Measurements from ENCODE around the gene SLC12A2.

Gene SLC12A2

DNA sequence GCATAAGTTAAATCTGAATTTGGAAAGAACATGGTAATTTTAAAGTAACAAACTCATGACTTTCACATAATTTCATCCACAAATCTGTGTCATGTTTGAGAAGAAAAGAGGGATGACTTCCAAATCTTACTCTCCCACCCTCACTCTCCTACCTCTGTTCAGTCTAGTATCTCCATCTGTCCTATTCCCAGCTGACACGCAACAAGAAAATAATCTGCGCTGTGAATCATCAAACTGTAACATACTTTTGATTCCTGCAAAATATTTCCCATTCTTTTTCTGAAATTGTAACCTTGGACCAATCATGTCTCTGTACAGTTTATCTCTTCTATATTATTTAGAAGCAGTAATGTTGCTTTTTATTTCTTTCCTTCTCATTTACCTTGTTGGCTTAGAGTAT, 91.4 kb downstream of the SLC12A2 start:
- no CpG with 5 or more reads among the region's 2 CpGs for WGBS (ENCODE audit: extremely low coverage, insufficient coverage, low lambda C conversion rate)
- no peak for DNase-seq

GRCh38 chr5:128192368-128192767, 108.8 kb downstream of the SLC12A2 start:
- Histone ChIP-seq H2BK120ac (ENCODE audit: low read depth, low read length) (no peak overlapping the region), H3K4ac (ENCODE audit: low read depth, low read length) (no peak overlapping the region), H3K23ac (ENCODE audit: low read length) (no peak overlapping the region), H4K5ac (ENCODE audit: low read length) (no peak overlapping the region), H2BK5ac (ENCODE audit: low read length) (no peak overlapping the region), H3K56ac (ENCODE audit: low read length) (no peak overlapping the region), H3K27me3 (ENCODE audit: insufficient read depth, low read length, poor library complexity) (no peaks in the 10 kb centered on the region), H3K27ac (ENCODE audit: low read depth, low read length) (no peak overlapping the region), H3K79me1 (ENCODE audit: low read length) (no peaks in the 10 kb centered on the region), H3K4me1 (ENCODE audit: control insufficient read depth, low read depth, low read length) (no peaks in the 10 kb centered on the region), H3K18ac (ENCODE audit: low read length) (no peak overlapping the region), H3K9ac (ENCODE audit: low read length) (no peak overlapping the region), H4K8ac (ENCODE audit: low read depth, low read length) (no peak overlapping the region), H3K4me3 (ENCODE audit: low read length) (no peak overlapping the region), H3K36me3 (ENCODE audit: control insufficient read depth, insufficient read depth, low read length) (no peaks in the 10 kb centered on the region), H3K4me2 (ENCODE audit: low read length) (no peak overlapping the region), H2BK15ac (replicated peaks; ENCODE audit: low read depth) (no peak overlapping the region), H2AK5ac (ENCODE audit: low read length) (no peak overlapping the region), H3K79me2 (ENCODE audit: control insufficient read depth, insufficient read depth, low read length) (no peaks in the 10 kb centered on the region)
- WGBS (ENCODE audit: extremely low coverage, insufficient coverage, low lambda C conversion rate) = no CpG with 5 or more reads among the region's 2 CpGs
- no peak for DNase-seq

More for the DNA sequence above, 91.4 kb downstream of the SLC12A2 start:
- Histone ChIP-seq H3K27ac (ENCODE audit: low read depth, low read length) (no peak overlapping the region), H3K56ac (ENCODE audit: low read length) (no peak overlapping the region), H3K18ac (ENCODE audit: low read length) (no peak overlapping the region), H2BK15ac (replicated peaks; ENCODE audit: low read depth) (no peak overlapping the region), H2BK120ac (ENCODE audit: low read depth, low read length) (no peak overlapping the region), H2AK5ac (ENCODE audit: low read length) (no peak overlapping the region), H3K79me1 (ENCODE audit: low read length) (no peaks in the 10 kb centered on the region), H2BK5ac (ENCODE audit: low read length) (no peak overlapping the region), H4K5ac (ENCODE audit: low read length) (no peak overlapping the region), H3K4me2 (ENCODE audit: low read length) (no peak overlapping the region), H3K4me1 (ENCODE audit: control insufficient read depth, low read depth, low read length) (no peaks in the 10 kb centered on the region), H3K79me2 (ENCODE audit: control insufficient read depth, insufficient read depth, low read length) (no peaks in the 10 kb centered on the region), H3K27me3 (ENCODE audit: insufficient read depth, low read length, poor library complexity) (no peaks in the 10 kb centered on the region), H3K9ac (ENCODE audit: low read length) (no peak overlapping the region), H4K8ac (ENCODE audit: low read depth, low read length) (no peak overlapping the region), H3K23ac (ENCODE audit: low read length) (no peak overlapping the region), H3K4ac (ENCODE audit: low read depth, low read length) (no peak overlapping the region), H3K36me3 (ENCODE audit: control insufficient read depth, insufficient read depth, low read length) (no peaks in the 10 kb centered on the region), H3K4me3 (ENCODE audit: low read length) (no peak overlapping the region)

DNA sequence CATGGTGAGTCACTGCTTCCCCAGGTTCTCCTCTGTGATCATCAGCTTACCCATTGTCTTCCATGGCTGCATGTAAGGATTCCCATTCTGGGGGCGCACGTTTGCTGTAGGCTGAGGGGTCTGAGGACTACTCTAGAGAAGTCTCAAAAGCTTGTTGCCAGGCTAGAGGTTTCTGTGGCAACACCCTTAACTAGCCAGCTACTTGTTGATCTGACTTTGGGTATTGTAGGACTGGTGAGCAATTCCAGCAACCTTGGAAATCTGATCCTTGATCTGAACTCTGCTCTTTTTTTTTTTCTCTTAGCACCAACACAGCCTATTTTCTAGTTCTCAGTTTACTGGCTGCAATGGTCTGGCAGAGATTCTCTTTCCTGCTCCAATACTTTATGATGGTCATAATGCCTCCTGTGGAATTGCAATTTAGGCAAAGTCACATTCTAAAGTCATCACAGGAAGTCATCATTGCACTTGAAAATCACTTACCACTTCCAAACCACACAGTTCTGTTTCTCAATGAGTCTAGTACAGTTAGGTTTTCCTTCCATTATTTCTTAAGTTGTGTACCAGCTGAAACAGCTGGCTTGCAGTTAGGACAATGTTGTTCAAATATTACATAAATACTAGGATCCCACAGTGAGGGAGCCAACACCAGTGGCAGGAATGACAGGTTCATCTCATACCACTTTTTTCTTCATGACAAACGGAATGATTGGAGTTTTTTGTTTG, 110.3 kb downstream of the SLC12A2 start:
- Histone ChIP-seq H2BK120ac (ENCODE audit: low read depth, low read length) (no peak overlapping the region), H3K79me1 (ENCODE audit: low read length) (no peaks in the 10 kb centered on the region), H3K4me2 (ENCODE audit: low read length) (no peak overlapping the region), H3K23ac (ENCODE audit: low read length) (no peak overlapping the region), H3K56ac (ENCODE audit: low read length) (no peak overlapping the region), H4K8ac (ENCODE audit: low read depth, low read length) (no peak overlapping the region), H3K4me3 (ENCODE audit: low read length) (no peak overlapping the region), H3K4ac (ENCODE audit: low read depth, low read length) (no peak overlapping the region), H3K27ac (ENCODE audit: low read depth, low read length) (no peak overlapping the region), H2BK15ac (replicated peaks; ENCODE audit: low read depth) (no peak overlapping the region), H3K36me3 (ENCODE audit: control insufficient read depth, insufficient read depth, low read length) (no peaks in the 10 kb centered on the region), H2BK5ac (ENCODE audit: low read length) (no peak overlapping the region), H3K27me3 (ENCODE audit: insufficient read depth, low read length, poor library complexity) (no peaks in the 10 kb centered on the region), H3K9ac (ENCODE audit: low read length) (no peak overlapping the region), H3K4me1 (ENCODE audit: control insufficient read depth, low read depth, low read length) (no peaks in the 10 kb centered on the region), H2AK5ac (ENCODE audit: low read length) (no peak overlapping the region), H3K79me2 (ENCODE audit: control insufficient read depth, insufficient read depth, low read length) (no peaks in the 10 kb centered on the region), H3K18ac (ENCODE audit: low read length) (no peak overlapping the region), H4K5ac (ENCODE audit: low read length) (no peak overlapping the region)
- no CpG with 5 or more reads among the region's 3 CpGs for WGBS (ENCODE audit: extremely low coverage, insufficient coverage, low lambda C conversion rate)
- no peak for DNase-seq

DNA sequence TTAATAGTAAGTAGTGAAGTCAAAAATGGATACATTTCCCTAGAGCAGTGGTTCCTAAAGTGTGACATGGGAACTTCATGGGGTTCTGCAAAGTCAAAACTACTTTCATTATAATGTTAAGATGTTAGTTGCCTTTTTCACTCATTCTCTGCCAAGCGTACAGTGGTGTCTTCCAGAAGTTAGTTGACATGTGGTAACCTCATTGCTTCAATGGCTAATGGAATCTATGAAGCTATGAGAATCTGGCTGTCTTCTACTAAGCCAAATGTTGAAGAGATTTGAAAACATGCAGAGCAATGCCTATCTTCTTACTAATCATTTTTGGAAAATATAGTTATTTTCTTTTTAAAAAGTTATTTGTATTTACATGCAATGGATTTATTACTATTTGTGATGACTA, 111.8 kb downstream of the SLC12A2 start:
- Histone ChIP-seq H3K4me1 (ENCODE audit: control insufficient read depth, low read depth, low read length) (no peaks in the 10 kb centered on the region), H3K79me2 (ENCODE audit: control insufficient read depth, insufficient read depth, low read length) (no peaks in the 10 kb centered on the region), H3K4me3 (ENCODE audit: low read length) (no peak overlapping the region), H3K79me1 (ENCODE audit: low read length) (no peaks in the 10 kb centered on the region), H2BK15ac (replicated peaks; ENCODE audit: low read depth) (no peak overlapping the region), H3K27ac (ENCODE audit: low read depth, low read length) (no peak overlapping the region), H3K23ac (ENCODE audit: low read length) (no peak overlapping the region), H3K9ac (ENCODE audit: low read length) (no peak overlapping the region), H2BK120ac (ENCODE audit: low read depth, low read length) (no peak overlapping the region), H2BK5ac (ENCODE audit: low read length) (no peak overlapping the region), H4K5ac (ENCODE audit: low read length) (no peak overlapping the region), H2AK5ac (ENCODE audit: low read length) (no peak overlapping the region), H3K4me2 (ENCODE audit: low read length) (no peak overlapping the region), H3K56ac (ENCODE audit: low read length) (no peak overlapping the region), H4K8ac (ENCODE audit: low read depth, low read length) (no peak overlapping the region), H3K36me3 (ENCODE audit: control insufficient read depth, insufficient read depth, low read length) (no peaks in the 10 kb centered on the region), H3K18ac (ENCODE audit: low read length) (no peak overlapping the region), H3K4ac (ENCODE audit: low read depth, low read length) (no peak overlapping the region), H3K27me3 (ENCODE audit: insufficient read depth, low read length, poor library complexity) (no peaks in the 10 kb centered on the region)
- DNase-seq = no peak
- WGBS (ENCODE audit: extremely low coverage, insufficient coverage, low lambda C conversion rate) = no CpG with 5 or more reads among the region's 1 CpG

DNA sequence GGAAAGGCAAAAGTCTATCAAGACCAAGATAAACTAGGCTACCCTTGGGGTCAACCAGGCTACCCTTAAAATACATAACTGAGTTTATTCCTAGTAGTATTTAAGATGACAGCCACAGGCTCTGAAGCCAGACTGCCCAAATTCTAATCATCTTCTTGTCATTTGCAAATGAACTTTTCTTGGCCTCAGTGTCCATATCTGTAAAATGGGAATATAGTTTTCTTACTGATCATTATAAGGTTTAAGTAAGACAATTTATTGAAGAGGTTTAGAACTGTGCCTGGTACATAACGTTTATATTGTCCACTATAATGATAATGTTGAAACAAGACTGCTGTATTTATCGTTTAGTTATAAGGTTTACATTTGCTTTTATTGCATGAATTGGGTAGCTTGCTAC, 112.5 kb downstream of the SLC12A2 start:
- Histone ChIP-seq H3K4me2 (ENCODE audit: low read length) (no peak overlapping the region), H2BK120ac (ENCODE audit: low read depth, low read length) (no peak overlapping the region), H3K4me1 (ENCODE audit: control insufficient read depth, low read depth, low read length) (no peaks in the 10 kb centered on the region), H3K36me3 (ENCODE audit: control insufficient read depth, insufficient read depth, low read length) (no peaks in the 10 kb centered on the region), H3K56ac (ENCODE audit: low read length) (no peak overlapping the region), H2BK15ac (replicated peaks; ENCODE audit: low read depth) (no peak overlapping the region), H4K8ac (ENCODE audit: low read depth, low read length) (no peak overlapping the region), H3K18ac (ENCODE audit: low read length) (no peak overlapping the region), H3K9ac (ENCODE audit: low read length) (no peak overlapping the region), H3K27me3 (ENCODE audit: insufficient read depth, low read length, poor library complexity) (no peaks in the 10 kb centered on the region), H3K79me2 (ENCODE audit: control insufficient read depth, insufficient read depth, low read length) (no peaks in the 10 kb centered on the region), H3K23ac (ENCODE audit: low read length) (no peak overlapping the region), H3K79me1 (ENCODE audit: low read length) (no peaks in the 10 kb centered on the region), H4K5ac (ENCODE audit: low read length) (no peak overlapping the region), H3K4me3 (ENCODE audit: low read length) (no peak overlapping the region), H3K27ac (ENCODE audit: low read depth, low read length) (no peak overlapping the region), H2BK5ac (ENCODE audit: low read length) (no peak overlapping the region), H2AK5ac (ENCODE audit: low read length) (no peak overlapping the region), H3K4ac (ENCODE audit: low read depth, low read length) (no peak overlapping the region)
- DNase-seq = no peak
- WGBS (ENCODE audit: extremely low coverage, insufficient coverage, low lambda C conversion rate) = no CpG with 5 or more reads among the region's 2 CpGs

DNA sequence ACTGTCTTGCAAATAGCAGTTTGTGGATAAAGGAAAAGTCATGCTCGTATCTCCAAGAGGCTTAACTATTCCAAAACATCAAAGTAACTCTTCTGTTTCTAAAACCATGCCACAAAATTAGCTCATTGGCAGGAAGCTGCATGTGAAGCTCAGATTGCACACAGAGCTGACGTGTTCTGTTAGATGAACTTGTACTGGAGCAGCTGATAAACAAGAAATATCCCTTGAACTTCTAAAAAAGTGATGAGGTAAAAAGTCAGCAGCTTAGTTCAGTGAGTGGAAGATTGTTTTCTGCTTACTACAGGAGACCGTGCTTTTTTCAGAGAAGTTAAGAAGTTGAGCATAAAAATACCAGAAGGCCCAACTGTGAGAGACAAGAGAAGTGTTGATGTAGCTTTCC, 113.2 kb downstream of the SLC12A2 start:
- no peak overlapping the region for H2BK5ac ChIP-seq (ENCODE audit: low read length)
- no peaks in the 10 kb centered on the region for H3K79me2 ChIP-seq (ENCODE audit: control insufficient read depth, insufficient read depth, low read length)
- H2BK120ac ChIP-seq (ENCODE audit: low read depth, low read length) = no peak overlapping the region
- H3K4me3 ChIP-seq (ENCODE audit: low read length) = no peak overlapping the region
- no peak for DNase-seq
- H4K5ac ChIP-seq (ENCODE audit: low read length) = no peak overlapping the region
- no peaks in the 10 kb centered on the region for H3K27me3 ChIP-seq (ENCODE audit: insufficient read depth, low read length, poor library complexity)
- H3K18ac ChIP-seq (ENCODE audit: low read length) = no peak overlapping the region
- H3K4me2 ChIP-seq (ENCODE audit: low read length) = no peak overlapping the region
- no peaks in the 10 kb centered on the region for H3K4me1 ChIP-seq (ENCODE audit: control insufficient read depth, low read depth, low read length)
- no peak overlapping the region for H4K8ac ChIP-seq (ENCODE audit: low read depth, low read length)
- no peak overlapping the region for H3K4ac ChIP-seq (ENCODE audit: low read depth, low read length)
- H3K56ac ChIP-seq (ENCODE audit: low read length) = no peak overlapping the region
- no peaks in the 10 kb centered on the region for H3K36me3 ChIP-seq (ENCODE audit: control insufficient read depth, insufficient read depth, low read length)
- no peak overlapping the region for H3K27ac ChIP-seq (ENCODE audit: low read depth, low read length)
- no peak overlapping the region for H3K23ac ChIP-seq (ENCODE audit: low read length)
- no peak overlapping the region for H2AK5ac ChIP-seq (ENCODE audit: low read length)
- no peak overlapping the region for H3K9ac ChIP-seq (ENCODE audit: low read length)
- no CpG with 5 or more reads among the region's 3 CpGs for WGBS (ENCODE audit: extremely low coverage, insufficient coverage, low lambda C conversion rate)
- no peak overlapping the region for H2BK15ac ChIP-seq (replicated peaks; ENCODE audit: low read depth)
- H3K79me1 ChIP-seq (ENCODE audit: low read length) = no peaks in the 10 kb centered on the region
